NB4 (cell line): ENCODE data around the gene ZNF644.

ENCODE experiments used
- CTCF ChIP-seq: IDR thresholded peaks from one replicate; pipeline ENCODE4 v1.5.1; 2012; ENCODE audit warnings: low read depth, low read length
- MAX ChIP-seq: IDR thresholded peaks from 2 replicates; pipeline ENCODE4 v1.6.1; 2011; ENCODE audit warnings: low read depth, low read length
- MYC ChIP-seq: IDR thresholded peaks from 2 replicates; pipeline ENCODE4 v1.6.1; 2011; ENCODE audit warnings: low read depth, low read length
- POLR2A ChIP-seq: IDR thresholded peaks from 2 replicates; pipeline ENCODE4 v1.6.1; 2011; ENCODE audit warnings: mild to moderate bottlenecking; ENCODE audit not compliant: insufficient read length; ENCODE audit errors: extremely low read depth

- TF ChIP-seq CTCF (no peak), POLR2A (no peak), MYC (no peak), MAX (no peak)
Measured at GRCh38 chr1:91006113-91006908, 15.5 kb downstream of the ZNF644 start.
